ENCODE data around the gene ETV1.

Gene ETV1

GRCh38 chr7:13908667-13909397 lies 80.6 kb downstream of the ETV1 start:
- Histone ChIP-seq H3K36me3 (ENCODE audit: control insufficient read depth, insufficient read depth, low read length) (peaks cover 60% of the 10 kb centered on the region), H3K9ac (ENCODE audit: low read depth, low read length) (no peak overlapping the region), H3K4me1 (ENCODE audit: control insufficient read depth, insufficient read depth, low read length) (peaks cover 20% of the 10 kb centered on the region), H3K27me3 (ENCODE audit: control insufficient read depth, insufficient read depth, low read length) (no peaks in the 10 kb centered on the region), H3K9me3 (ENCODE audit: control insufficient read depth, insufficient read depth, low read length) (no peaks in the 10 kb centered on the region), H3K27ac (ENCODE audit: low read depth, low read length) (peak overlapping the region; percentile 44), H3K4me3 (ENCODE audit: low read depth, low read length) (no peak overlapping the region)

DNA sequence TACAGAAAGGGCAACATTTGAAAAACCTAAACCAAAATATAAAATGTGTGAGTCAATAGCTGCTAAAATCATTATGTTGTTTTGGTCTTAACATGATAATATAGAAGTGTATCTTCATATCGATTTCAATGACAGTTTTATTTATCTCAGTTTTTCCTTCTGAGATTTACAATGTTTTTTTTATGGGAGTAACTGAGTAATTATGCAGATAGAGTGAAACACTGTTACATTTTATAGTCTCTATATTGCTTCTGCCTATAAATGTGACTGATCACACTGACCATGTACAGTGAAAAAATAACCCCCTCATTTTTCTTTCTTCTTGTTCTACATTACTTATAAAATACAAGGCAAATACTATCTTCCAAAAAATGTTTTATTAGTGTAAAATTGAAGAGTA lies 81.6 kb downstream of the ETV1 start:
- H3K9ac ChIP-seq (ENCODE audit: low read depth, low read length), result no peak overlapping the region
- H3K27me3 ChIP-seq (ENCODE audit: control insufficient read depth, insufficient read depth, low read length), result no peaks in the 10 kb centered on the region
- H3K4me3 ChIP-seq (ENCODE audit: low read depth, low read length), result no peak overlapping the region
- H3K27ac ChIP-seq (ENCODE audit: low read depth, low read length), result no peak overlapping the region
- H3K9me3 ChIP-seq (ENCODE audit: control insufficient read depth, insufficient read depth, low read length), result no peaks in the 10 kb centered on the region
- peaks cover 20% of the 10 kb centered on the region for H3K4me1 ChIP-seq (ENCODE audit: control insufficient read depth, insufficient read depth, low read length)
- H3K36me3 ChIP-seq (ENCODE audit: control insufficient read depth, insufficient read depth, low read length), result peaks cover 65% of the 10 kb centered on the region

- Histone ChIP-seq H3K9me3 (ENCODE audit: control insufficient read depth, insufficient read depth, low read length) (no peaks in the 10 kb centered on the region), H3K36me3 (ENCODE audit: control insufficient read depth, insufficient read depth, low read length) (peaks cover 77% of the 10 kb centered on the region), H3K27me3 (ENCODE audit: control insufficient read depth, insufficient read depth, low read length) (no peaks in the 10 kb centered on the region), H3K9ac (ENCODE audit: low read depth, low read length) (no peak overlapping the region), H3K4me1 (ENCODE audit: control insufficient read depth, insufficient read depth, low read length) (peaks cover 12% of the 10 kb centered on the region), H3K4me3 (ENCODE audit: low read depth, low read length) (no peak overlapping the region), H3K27ac (ENCODE audit: low read depth, low read length) (no peak overlapping the region)
These were observed 84.8 kb downstream of the ETV1 start for GRCh38 chr7:13904689-13905088.

DNA sequence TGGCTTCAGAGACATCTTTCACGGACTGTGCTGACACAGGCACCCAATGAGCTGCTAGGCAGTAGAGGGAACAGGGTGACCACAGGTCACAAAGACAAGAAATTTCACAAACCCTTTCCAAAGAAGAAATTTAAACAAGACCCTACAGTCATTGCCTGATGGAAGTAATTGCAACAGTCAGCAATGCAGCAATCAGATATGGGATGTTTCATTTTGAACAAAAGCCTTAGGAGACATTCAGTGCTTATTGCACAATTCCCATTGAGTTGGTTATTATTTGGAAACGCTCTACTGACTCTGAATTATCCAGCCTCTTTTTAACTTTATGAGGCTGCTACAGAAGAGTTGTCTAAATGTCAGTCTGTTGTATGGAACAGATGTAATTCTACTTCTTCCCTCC lies 85.5 kb downstream of the ETV1 start:
- H3K9ac ChIP-seq (ENCODE audit: low read depth, low read length), result no peak overlapping the region
- no peaks in the 10 kb centered on the region for H3K27me3 ChIP-seq (ENCODE audit: control insufficient read depth, insufficient read depth, low read length)
- H3K9me3 ChIP-seq (ENCODE audit: control insufficient read depth, insufficient read depth, low read length), result no peaks in the 10 kb centered on the region
- H3K4me1 ChIP-seq (ENCODE audit: control insufficient read depth, insufficient read depth, low read length), result peaks cover 6% of the 10 kb centered on the region
- peaks cover 77% of the 10 kb centered on the region for H3K36me3 ChIP-seq (ENCODE audit: control insufficient read depth, insufficient read depth, low read length)
- no peak overlapping the region for H3K4me3 ChIP-seq (ENCODE audit: low read depth, low read length)
- no peak overlapping the region for H3K27ac ChIP-seq (ENCODE audit: low read depth, low read length)

DNA sequence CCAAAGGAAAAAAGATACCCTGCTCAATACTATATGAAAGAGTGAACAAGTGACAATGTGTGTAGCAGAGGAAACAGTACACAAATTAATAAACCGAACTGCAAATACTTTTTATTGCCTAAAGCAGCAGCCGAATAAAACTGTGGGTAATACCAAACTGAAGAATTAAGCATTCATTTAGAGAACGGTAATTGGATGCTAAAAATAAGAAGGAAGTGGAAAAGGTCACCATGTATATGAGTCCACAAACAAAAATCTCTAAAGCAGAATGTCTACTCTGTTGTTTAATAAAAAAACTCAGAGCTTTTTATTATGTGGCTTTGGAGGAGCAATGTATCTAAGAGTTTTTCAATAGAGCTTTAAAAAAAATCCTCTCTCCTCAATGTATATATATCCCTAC lies 87.9 kb downstream of the ETV1 start:
- H3K9me3 ChIP-seq (ENCODE audit: control insufficient read depth, insufficient read depth, low read length), result no peaks in the 10 kb centered on the region
- no peaks in the 10 kb centered on the region for H3K27me3 ChIP-seq (ENCODE audit: control insufficient read depth, insufficient read depth, low read length)
- H3K4me1 ChIP-seq (ENCODE audit: control insufficient read depth, insufficient read depth, low read length), result no peaks in the 10 kb centered on the region
- no peak overlapping the region for H3K27ac ChIP-seq (ENCODE audit: low read depth, low read length)
- peaks cover 55% of the 10 kb centered on the region for H3K36me3 ChIP-seq (ENCODE audit: control insufficient read depth, insufficient read depth, low read length)
- no peak overlapping the region for H3K4me3 ChIP-seq (ENCODE audit: low read depth, low read length)
- no peak overlapping the region for H3K9ac ChIP-seq (ENCODE audit: low read depth, low read length)

- H3K27ac ChIP-seq (ENCODE audit: low read depth, low read length), result no peak overlapping the region
- no peak overlapping the region for H3K4me3 ChIP-seq (ENCODE audit: low read depth, low read length)
- no peak overlapping the region for H3K9ac ChIP-seq (ENCODE audit: low read depth, low read length)
- no peaks in the 10 kb centered on the region for H3K4me1 ChIP-seq (ENCODE audit: control insufficient read depth, insufficient read depth, low read length)
- peaks cover 44% of the 10 kb centered on the region for H3K36me3 ChIP-seq (ENCODE audit: control insufficient read depth, insufficient read depth, low read length)
- H3K9me3 ChIP-seq (ENCODE audit: control insufficient read depth, insufficient read depth, low read length), result no peaks in the 10 kb centered on the region
- no peaks in the 10 kb centered on the region for H3K27me3 ChIP-seq (ENCODE audit: control insufficient read depth, insufficient read depth, low read length)
These were observed 90.4 kb downstream of the ETV1 start for GRCh38 chr7:13898957-13899670.

- Histone ChIP-seq H3K4me1 (ENCODE audit: control insufficient read depth, insufficient read depth, low read length) (no peaks in the 10 kb centered on the region), H3K27me3 (ENCODE audit: control insufficient read depth, insufficient read depth, low read length) (no peaks in the 10 kb centered on the region), H3K36me3 (ENCODE audit: control insufficient read depth, insufficient read depth, low read length) (peaks cover 42% of the 10 kb centered on the region), H3K9ac (ENCODE audit: low read depth, low read length) (no peak overlapping the region), H3K27ac (ENCODE audit: low read depth, low read length) (no peak overlapping the region), H3K4me3 (ENCODE audit: low read depth, low read length) (no peak overlapping the region), H3K9me3 (ENCODE audit: control insufficient read depth, insufficient read depth, low read length) (no peaks in the 10 kb centered on the region)
These were observed 91.6 kb downstream of the ETV1 start for GRCh38 chr7:13897819-13898218.

DNA sequence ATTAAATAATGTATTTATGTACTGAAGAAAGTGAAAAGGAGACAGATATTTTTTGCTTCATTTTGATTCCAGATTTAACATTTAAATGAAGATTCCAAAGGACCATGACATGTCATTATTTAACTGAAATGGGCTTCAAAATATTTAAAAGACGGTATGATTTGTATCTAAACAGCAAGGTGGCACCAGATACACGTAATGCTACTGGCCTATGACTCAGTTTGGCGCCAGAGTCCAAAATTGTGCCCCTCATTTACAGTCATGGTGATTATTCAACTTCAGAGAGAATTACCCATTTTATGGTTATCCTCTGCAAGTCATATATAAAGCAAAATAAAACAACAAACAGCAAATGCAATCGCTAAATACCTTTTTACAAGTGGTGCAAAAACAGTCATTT lies 94.5 kb downstream of the ETV1 start:
- no peaks in the 10 kb centered on the region for H3K27me3 ChIP-seq (ENCODE audit: control insufficient read depth, insufficient read depth, low read length)
- H3K9ac ChIP-seq (ENCODE audit: low read depth, low read length), result no peak overlapping the region
- no peak overlapping the region for H3K27ac ChIP-seq (ENCODE audit: low read depth, low read length)
- no peak overlapping the region for H3K4me3 ChIP-seq (ENCODE audit: low read depth, low read length)
- no peaks in the 10 kb centered on the region for H3K9me3 ChIP-seq (ENCODE audit: control insufficient read depth, insufficient read depth, low read length)
- H3K36me3 ChIP-seq (ENCODE audit: control insufficient read depth, insufficient read depth, low read length), result peaks cover 32% of the 10 kb centered on the region
- H3K4me1 ChIP-seq (ENCODE audit: control insufficient read depth, insufficient read depth, low read length), result no peaks in the 10 kb centered on the region

DNA sequence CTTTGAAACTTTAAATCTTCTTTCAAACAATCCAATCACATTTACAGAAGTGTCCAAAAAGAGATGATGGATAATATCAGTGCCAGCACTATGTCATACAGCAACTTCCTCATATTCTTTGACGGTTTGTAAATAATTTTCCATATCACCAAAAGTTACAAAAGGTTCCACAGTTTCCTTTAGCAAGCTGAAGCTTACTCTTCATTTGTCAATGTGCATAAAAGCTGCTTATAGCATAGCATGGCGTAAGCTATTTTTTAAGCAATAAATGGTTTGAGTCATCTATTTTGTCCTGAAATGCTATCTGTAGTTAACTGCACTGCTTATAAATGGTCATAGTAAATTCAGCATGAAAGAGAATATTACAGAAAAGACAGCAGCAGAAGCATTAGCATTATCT lies 95.1 kb downstream of the ETV1 start:
- no peaks in the 10 kb centered on the region for H3K9me3 ChIP-seq (ENCODE audit: control insufficient read depth, insufficient read depth, low read length)
- no peak overlapping the region for H3K4me3 ChIP-seq (ENCODE audit: low read depth, low read length)
- no peaks in the 10 kb centered on the region for H3K4me1 ChIP-seq (ENCODE audit: control insufficient read depth, insufficient read depth, low read length)
- H3K36me3 ChIP-seq (ENCODE audit: control insufficient read depth, insufficient read depth, low read length), result peaks cover 27% of the 10 kb centered on the region
- no peaks in the 10 kb centered on the region for H3K27me3 ChIP-seq (ENCODE audit: control insufficient read depth, insufficient read depth, low read length)
- no peak overlapping the region for H3K27ac ChIP-seq (ENCODE audit: low read depth, low read length)
- no peak overlapping the region for H3K9ac ChIP-seq (ENCODE audit: low read depth, low read length)

DNA sequence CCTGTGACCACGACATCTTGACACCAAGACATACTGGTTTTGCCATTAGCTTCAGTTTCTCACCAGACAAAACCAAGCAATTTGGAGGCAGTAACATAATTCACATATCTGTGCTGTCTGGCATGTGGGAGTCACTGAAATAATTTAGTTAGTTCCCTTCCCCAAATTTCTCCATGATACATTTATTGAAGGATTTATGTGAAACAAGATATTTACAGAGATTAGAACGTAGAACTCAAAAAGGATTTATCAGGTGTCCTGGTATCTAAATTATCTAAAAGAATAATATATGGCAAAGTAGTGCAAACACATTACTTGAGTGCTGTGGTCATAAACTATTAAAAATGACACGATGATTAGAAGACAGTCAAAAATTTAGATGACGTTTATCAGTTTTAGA lies 98.7 kb downstream of the ETV1 start:
- no peaks in the 10 kb centered on the region for H3K4me1 ChIP-seq (ENCODE audit: control insufficient read depth, insufficient read depth, low read length)
- H3K27me3 ChIP-seq (ENCODE audit: control insufficient read depth, insufficient read depth, low read length), result no peaks in the 10 kb centered on the region
- peaks cover 19% of the 10 kb centered on the region for H3K36me3 ChIP-seq (ENCODE audit: control insufficient read depth, insufficient read depth, low read length)
- H3K9ac ChIP-seq (ENCODE audit: low read depth, low read length), result no peak overlapping the region
- H3K27ac ChIP-seq (ENCODE audit: low read depth, low read length), result no peak overlapping the region
- no peaks in the 10 kb centered on the region for H3K9me3 ChIP-seq (ENCODE audit: control insufficient read depth, insufficient read depth, low read length)
- H3K4me3 ChIP-seq (ENCODE audit: low read depth, low read length), result no peak overlapping the region

GRCh38 chr7:13886356-13886755 lies 103.1 kb downstream of the ETV1 start:
- Histone ChIP-seq H3K9me3 (ENCODE audit: control insufficient read depth, insufficient read depth, low read length) (no peaks in the 10 kb centered on the region), H3K36me3 (ENCODE audit: control insufficient read depth, insufficient read depth, low read length) (no peaks in the 10 kb centered on the region), H3K4me1 (ENCODE audit: control insufficient read depth, insufficient read depth, low read length) (no peaks in the 10 kb centered on the region), H3K9ac (ENCODE audit: low read depth, low read length) (no peak overlapping the region), H3K27me3 (ENCODE audit: control insufficient read depth, insufficient read depth, low read length) (no peaks in the 10 kb centered on the region), H3K27ac (ENCODE audit: low read depth, low read length) (no peak overlapping the region), H3K4me3 (ENCODE audit: low read depth, low read length) (no peak overlapping the region)

Measured in HUES48 (cell line).